DOHH2 (cell line): ENCODE measurements around the gene PREX1.

Source experiments
- H3F3A ChIP-seq: fragments of 200-600 bp; sonication (generic), shearing (Covaris generic); 2 replicates; pipeline ENCODE4 v1.6.0; 2016; ENCODE audit warnings: antibody characterized with exemption, mild to moderate bottlenecking; ENCODE audit not compliant: control insufficient read depth, insufficient read depth
- H3K27ac ChIP-seq: fragments of 200-600 bp; sonication (generic); 2 replicates; pipeline ENCODE4 v1.5.1; 2014; ENCODE audit warnings: low read depth, mild to moderate bottlenecking, low read length, moderate library complexity
- H3K27me3 ChIP-seq: fragments of 200-600 bp; sonication (generic); 2 replicates; pipeline ENCODE4 v1.6.1; 2014; ENCODE audit warnings: mild to moderate bottlenecking, low read length, mixed read lengths; ENCODE audit not compliant: control insufficient read depth
- H3K36me3 ChIP-seq: fragments of 200-600 bp; sonication (generic); 2 replicates; pipeline ENCODE4 v1.6.1; 2014; ENCODE audit warnings: mild to moderate bottlenecking, low read length, moderate library complexity, mixed read lengths; ENCODE audit not compliant: control insufficient read depth
- H3K4me1 ChIP-seq: fragments of 200-600 bp; sonication (generic); 2 replicates; pipeline ENCODE4 v1.6.1; 2014; ENCODE audit warnings: mild to moderate bottlenecking, low read length, mixed read lengths; ENCODE audit not compliant: control insufficient read depth
- H3K4me2 ChIP-seq: fragments of 200-600 bp; sonication (generic); 2 replicates; pipeline ENCODE4 v1.6.0; 2014; ENCODE audit warnings: mild to moderate bottlenecking, low read length, moderate library complexity
- H3K4me3 ChIP-seq: fragments of 200-600 bp; sonication (generic); 2 replicates; pipeline ENCODE4 v1.5.1; 2014; ENCODE audit warnings: mild to moderate bottlenecking, low read length, mixed read lengths
- H3K79me2 ChIP-seq: fragments of 200-600 bp; sonication (generic); 2 replicates; pipeline ENCODE4 v1.6.1; 2014; ENCODE audit warnings: mild to moderate bottlenecking, low read length, mixed read lengths; ENCODE audit not compliant: control insufficient read depth
- H3K9me2 ChIP-seq: fragments of 200-600 bp; sonication (generic); replicated peaks from 2 replicates; pipeline ENCODE4 v1.6.1; 2014; ENCODE audit warnings: mild to moderate bottlenecking, low read length, mixed read lengths; ENCODE audit not compliant: control insufficient read depth
- H3K9me3 ChIP-seq: fragments of 200-600 bp; sonication (generic); 2 replicates; pipeline ENCODE4 v1.6.1; 2014; ENCODE audit warnings: antibody characterized with exemption, low read length, mixed read lengths; ENCODE audit not compliant: control insufficient read depth, insufficient read depth
- H4K20me1 ChIP-seq: fragments of 200-600 bp; sonication (generic); 2 replicates; pipeline ENCODE4 v1.6.0; 2014; ENCODE audit warnings: low read depth, mild to moderate bottlenecking, antibody characterized with exemption, low read length, moderate library complexity; ENCODE audit not compliant: control insufficient read depth, insufficient read depth
- CTCF ChIP-seq: fragments of 200-600 bp; sonication (generic); IDR thresholded peaks from one replicate; pipeline ENCODE4 v1.5.1; 2014; ENCODE audit warnings: antibody characterized with exemption, mild to moderate bottlenecking, low read depth, low read length; ENCODE audit not compliant: poor library complexity, severe bottlenecking
- EZH2phosphoT487 ChIP-seq: fragments of 200-600 bp; sonication (generic); IDR thresholded peaks from 2 replicates; pipeline ENCODE4 v1.6.1; 2017; ENCODE audit warnings: borderline replicate concordance, mild to moderate bottlenecking, antibody characterized with exemption, low read length, moderate library complexity, mixed read lengths

The PREX1 gene

DNA sequence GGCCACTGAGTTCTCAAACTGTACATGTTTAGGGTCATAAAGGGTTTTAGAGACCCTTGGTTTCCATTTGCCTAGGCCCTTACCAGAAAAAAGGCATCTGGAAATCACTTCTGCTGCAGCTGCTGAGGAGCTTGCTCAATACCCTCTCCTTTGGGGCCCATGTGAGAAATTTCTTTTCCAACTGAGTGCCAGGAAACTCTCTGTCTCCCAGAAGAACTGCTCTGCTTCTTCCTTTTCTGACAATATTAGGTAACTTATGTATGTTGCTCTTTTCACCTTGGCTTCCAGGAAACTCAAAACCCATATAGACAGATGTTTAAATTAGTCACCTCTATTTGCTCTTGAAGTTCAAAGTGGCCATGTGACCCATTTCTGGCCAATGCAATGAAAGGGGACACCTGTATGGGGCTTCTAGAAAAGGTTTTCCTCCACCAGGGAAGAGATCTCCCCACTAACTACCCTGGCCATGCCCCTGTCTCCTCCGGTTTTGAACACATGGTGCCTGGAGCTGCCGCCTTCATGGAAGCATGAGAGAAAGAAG is 121.6 kb downstream of the PREX1 start:
- H3K9me3 ChIP-seq, result no peaks in the 10 kb centered on the region

GRCh38 chr20:48705240-48706115 is 122.3 kb downstream of the PREX1 start:
- no peak overlapping the region for H3K4me2 ChIP-seq
- H3K36me3 ChIP-seq, result no peaks in the 10 kb centered on the region
- no peaks in the 10 kb centered on the region for H3K27me3 ChIP-seq
- H3K9me3 ChIP-seq, result no peaks in the 10 kb centered on the region
- H3F3A ChIP-seq, result no peaks in the 10 kb centered on the region
- H3K4me3 ChIP-seq, result no peak overlapping the region
- H3K79me2 ChIP-seq, result no peaks in the 10 kb centered on the region
- no peak overlapping the region for H3K27ac ChIP-seq
- no peaks in the 10 kb centered on the region for H3K9me2 ChIP-seq
- no peaks in the 10 kb centered on the region for H4K20me1 ChIP-seq
- TF ChIP-seq CTCF (no peak), EZH2phosphoT487 (no peak)
- H3K4me1 ChIP-seq, result no peaks in the 10 kb centered on the region

More for the DNA sequence above, 121.6 kb downstream of the PREX1 start:
- H3K36me3 ChIP-seq, result no peaks in the 10 kb centered on the region
- H3K4me2 ChIP-seq, result no peak overlapping the region
- H3K79me2 ChIP-seq, result no peaks in the 10 kb centered on the region
- H3K4me1 ChIP-seq, result no peaks in the 10 kb centered on the region
- no peaks in the 10 kb centered on the region for H3K27me3 ChIP-seq
- H3F3A ChIP-seq, result no peaks in the 10 kb centered on the region
- H4K20me1 ChIP-seq, result no peaks in the 10 kb centered on the region
- H3K4me3 ChIP-seq, result no peak overlapping the region
- H3K9me2 ChIP-seq, result no peaks in the 10 kb centered on the region
- no peak overlapping the region for H3K27ac ChIP-seq
- TF ChIP-seq CTCF (no peak), EZH2phosphoT487 (no peak)

GRCh38 chr20:48704761-48705160 is 123.0 kb downstream of the PREX1 start:
- H3K79me2 ChIP-seq, result no peaks in the 10 kb centered on the region
- H3K4me3 ChIP-seq, result no peak overlapping the region
- H3F3A ChIP-seq, result no peaks in the 10 kb centered on the region
- H3K9me3 ChIP-seq, result no peaks in the 10 kb centered on the region
- no peaks in the 10 kb centered on the region for H3K27me3 ChIP-seq
- H3K4me2 ChIP-seq, result no peak overlapping the region
- H3K9me2 ChIP-seq, result no peaks in the 10 kb centered on the region
- no peak overlapping the region for H3K27ac ChIP-seq
- no peaks in the 10 kb centered on the region for H3K36me3 ChIP-seq
- no peaks in the 10 kb centered on the region for H3K4me1 ChIP-seq
- H4K20me1 ChIP-seq, result no peaks in the 10 kb centered on the region
- TF ChIP-seq CTCF (no peak), EZH2phosphoT487 (no peak)
